Panc1 (cell line): ENCODE measurements around the gene FRY. TPM values are rescaled to one million over a fixed set of nuclear protein-coding genes. Genes with fewer than 3 reads are reported as not detected.

Experiments
- ATAC-seq: fragments of 200-7000 bp; cut with Tn5 transposase; 2 replicates; pipeline ENCODE4 v1.9.1; 2020; ENCODE audit warnings: mild to moderate bottlenecking, moderate library complexity
- BruUV-seq: library from RNA; stranded (reverse); fragments of 400-500 nt; replicated peaks from 2 replicates; lab custom pipeline; 2021; lab: Mats Ljungman, UMichigan
- CTCF ChIA-PET: fragments of 300-600 bp; sonication (Branson Sonifier 250); formaldehyde crosslinking; loops from one replicate; lab custom pipeline; 2022; ENCODE audit warnings: antibody characterized with exemption; lab: Charles Lee
- POLR2A ChIA-PET: fragments of 300-600 bp; sonication (Branson Sonifier 250); formaldehyde crosslinking; loops from one replicate; lab custom pipeline; 2022; ENCODE audit warnings: antibody characterized with exemption; lab: Charles Lee
- DNase-seq: peaks from one replicate; pipeline ENCODE4 v3.0.0-alpha.2; 2010; ENCODE audit warnings: low read depth, low spot score
- H3K27ac ChIP-seq: 2 replicates; pipeline ENCODE4 v1.5.1; 2011; ENCODE audit warnings: mild to moderate bottlenecking, low read length, inconsistent platforms
- H3K27me3 ChIP-seq: fragments of 200-500 bp; sonication (Bioruptor generic); 2 replicates; pipeline ENCODE4 v1.6.0; 2014; ENCODE audit warnings: low read length, inconsistent platforms; ENCODE audit not compliant: control insufficient read depth, insufficient read depth
- H3K36me3 ChIP-seq: fragments of 200-500 bp; sonication (Bioruptor generic); 2 replicates; pipeline ENCODE4 v1.5.1; 2014; ENCODE audit warnings: inconsistent platforms, mild to moderate bottlenecking, low read length, moderate library complexity; ENCODE audit not compliant: control insufficient read depth, insufficient read depth
- H3K4me1 ChIP-seq: 2 replicates; pipeline ENCODE4 v1.5.1; 2011; ENCODE audit warnings: inconsistent platforms, mild to moderate bottlenecking, low read length, moderate library complexity; ENCODE audit not compliant: control insufficient read depth, insufficient read depth
- H3K4me3 ChIP-seq, 2 experiments: 2 replicates each; pipeline ENCODE4 v1.5.1; 2011 to 2012; ENCODE audit warnings: low read depth in 2 of 2, low read length in 2 of 2, mild to moderate bottlenecking in 2 of 2, inconsistent platforms in 1 of 2, moderate library complexity in 1 of 2
- H3K9me3 ChIP-seq: fragments of 200-500 bp; sonication (Bioruptor generic); 2 replicates; pipeline ENCODE4 v1.5.1; 2014; ENCODE audit warnings: low read depth, mild to moderate bottlenecking, inconsistent platforms, low read length, moderate library complexity; ENCODE audit not compliant: control insufficient read depth, insufficient read depth
- CTCF ChIP-seq: fragments of 450-650 bp; IDR thresholded peaks from 2 replicates; pipeline ENCODE4 v1.5.1; 2017; ENCODE audit warnings: mild to moderate bottlenecking
- POLR2AphosphoS5 ChIP-seq: IDR thresholded peaks from 2 replicates; pipeline ENCODE4 v1.6.1; 2012; ENCODE audit warnings: mild to moderate bottlenecking, low read depth, low read length, moderate library complexity
- SIN3A ChIP-seq: IDR thresholded peaks from 2 replicates; pipeline ENCODE4 v1.6.1; 2012; ENCODE audit warnings: low read depth, mild to moderate bottlenecking, low read length, moderate library complexity, borderline replicate concordance; ENCODE audit not compliant: insufficient read depth
- TCF7L2 ChIP-seq: IDR thresholded peaks from 2 replicates; pipeline ENCODE4 v1.6.1; 2011; ENCODE audit warnings: mild to moderate bottlenecking, low read depth, low read length, inconsistent platforms
- in situ Hi-C: cut with HindIII; loops from 2 replicates; pipeline ENCODE4 v1.10.0; 2016; ENCODE audit warnings: low sequenced_read_pairs, low pct_unique_long_range_greater_than_20kb
- intact Hi-C: fragments of 100-400 bp; cut with micrococcal nuclease; formaldehyde crosslinking; loops from one replicate; pipeline ENCODE4 v1.10.0; 2022; ENCODE audit not compliant: unreplicated experiment
- total RNA-seq: library from RNA; stranded (reverse); gene quantifications from one replicate; pipeline ENCODE4 v1.2.1, GENCODE V29; 2021; ENCODE audit not compliant: unreplicated experiment
- TF ChIP-seq, protein P1 (sequence below), 2 experiments: IDR thresholded peaks; 2 replicates each; pipeline ENCODE4 v1.6.1; 2011 to 2012; ENCODE audit warnings: low read depth in 2 of 2, control low read depth in 1 of 2, low read length in 1 of 2, mild to moderate bottlenecking in 1 of 2, moderate library complexity in 1 of 2; ENCODE audit not compliant: insufficient read depth in 1 of 2

The FRY gene
- total RNA-seq, 1 experiment from 2014 or later = 0.18 TPM

DNA sequence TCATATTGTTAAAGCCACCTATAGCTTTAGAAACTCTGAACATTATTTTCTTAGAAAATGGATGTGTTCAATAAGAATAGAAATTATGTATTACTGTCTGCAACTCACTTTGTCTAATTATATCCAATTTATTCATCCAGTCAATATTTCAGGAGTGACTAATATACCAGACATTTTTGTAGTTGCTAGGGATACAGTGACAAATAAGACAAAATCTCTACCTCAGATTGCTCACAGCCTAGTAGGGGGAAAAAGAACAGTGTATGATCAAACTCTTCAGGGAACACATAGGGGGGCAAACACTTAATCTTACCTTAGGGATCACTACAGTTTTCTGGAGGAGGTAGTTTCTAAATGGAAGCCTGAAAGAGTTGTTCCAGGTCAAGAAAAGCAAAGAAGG is 292.3 kb downstream of the FRY start:
- Histone ChIP-seq H3K9me3 (no peaks in the 10 kb centered on the region), H3K36me3 (peaks cover 3% of the 10 kb centered on the region; the same call in 1 of the 2 replicates), H3K27me3 (no peaks in the 10 kb centered on the region), H3K27ac (no peak overlapping the region), H3K4me3 (no peak overlapping the region), H3K4me1 (no peaks in the 10 kb centered on the region)
- intact Hi-C loops (no loop called here), in situ Hi-C loops (no loop called here)
- ChIA-PET POLR2A (no interaction called here), CTCF (no interaction called here)
- no TSS peak for BruUV-seq
- DNase-seq (no peak), ATAC-seq (no peak)
- no peak for TF ChIP-seq TCF7L2
- TF ChIP-seq SIN3A = no peak
- TF ChIP-seq, protein P1, sequence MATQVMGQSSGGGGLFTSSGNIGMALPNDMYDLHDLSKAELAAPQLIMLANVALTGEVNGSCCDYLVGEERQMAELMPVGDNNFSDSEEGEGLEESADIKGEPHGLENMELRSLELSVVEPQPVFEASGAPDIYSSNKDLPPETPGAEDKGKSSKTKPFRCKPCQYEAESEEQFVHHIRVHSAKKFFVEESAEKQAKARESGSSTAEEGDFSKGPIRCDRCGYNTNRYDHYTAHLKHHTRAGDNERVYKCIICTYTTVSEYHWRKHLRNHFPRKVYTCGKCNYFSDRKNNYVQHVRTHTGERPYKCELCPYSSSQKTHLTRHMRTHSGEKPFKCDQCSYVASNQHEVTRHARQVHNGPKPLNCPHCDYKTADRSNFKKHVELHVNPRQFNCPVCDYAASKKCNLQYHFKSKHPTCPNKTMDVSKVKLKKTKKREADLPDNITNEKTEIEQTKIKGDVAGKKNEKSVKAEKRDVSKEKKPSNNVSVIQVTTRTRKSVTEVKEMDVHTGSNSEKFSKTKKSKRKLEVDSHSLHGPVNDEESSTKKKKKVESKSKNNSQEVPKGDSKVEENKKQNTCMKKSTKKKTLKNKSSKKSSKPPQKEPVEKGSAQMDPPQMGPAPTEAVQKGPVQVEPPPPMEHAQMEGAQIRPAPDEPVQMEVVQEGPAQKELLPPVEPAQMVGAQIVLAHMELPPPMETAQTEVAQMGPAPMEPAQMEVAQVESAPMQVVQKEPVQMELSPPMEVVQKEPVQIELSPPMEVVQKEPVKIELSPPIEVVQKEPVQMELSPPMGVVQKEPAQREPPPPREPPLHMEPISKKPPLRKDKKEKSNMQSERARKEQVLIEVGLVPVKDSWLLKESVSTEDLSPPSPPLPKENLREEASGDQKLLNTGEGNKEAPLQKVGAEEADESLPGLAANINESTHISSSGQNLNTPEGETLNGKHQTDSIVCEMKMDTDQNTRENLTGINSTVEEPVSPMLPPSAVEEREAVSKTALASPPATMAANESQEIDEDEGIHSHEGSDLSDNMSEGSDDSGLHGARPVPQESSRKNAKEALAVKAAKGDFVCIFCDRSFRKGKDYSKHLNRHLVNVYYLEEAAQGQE (IDR thresholded peaks at IDR 0.05; ENCODE audit: insufficient read depth in 1 of 2, low read depth in 2 of 2, low read length in 1 of 2) = no peak
- TF ChIP-seq POLR2AphosphoS5 = no peak
- no peak for TF ChIP-seq CTCF

DNA sequence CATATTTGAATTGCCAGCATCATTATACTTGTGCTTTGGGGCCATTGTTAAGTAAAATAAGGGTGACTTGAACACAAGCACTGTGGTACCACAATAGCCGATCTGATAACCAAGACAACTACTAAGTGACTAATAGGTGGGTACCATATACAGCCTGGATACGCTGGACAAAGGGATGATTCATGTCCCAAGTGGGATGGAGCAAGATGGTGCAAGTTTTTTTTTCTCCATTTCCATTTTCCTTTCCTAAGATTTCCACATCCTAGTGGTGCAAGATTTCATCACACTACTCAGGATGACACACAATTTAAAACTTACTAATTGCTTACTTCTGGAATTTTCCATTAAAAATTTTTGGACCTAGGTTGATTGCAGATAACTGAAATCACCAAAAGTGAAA is 298.9 kb downstream of the FRY start:
- ChIA-PET CTCF (no interaction called here), POLR2A (no interaction called here)
- intact Hi-C loops = no loop called here
- ATAC-seq (no peak), DNase-seq (no peak)
- H3K4me1 ChIP-seq = no peaks in the 10 kb centered on the region
- no peak overlapping the region for H3K27ac ChIP-seq
- TF ChIP-seq TCF7L2 (no peak), SIN3A (no peak), POLR2AphosphoS5 (no peak), CTCF (no peak)
- TF ChIP-seq, protein P1 (IDR thresholded peaks at IDR 0.05; ENCODE audit: insufficient read depth in 1 of 2, low read depth in 2 of 2, low read length in 1 of 2) = no peak
- in situ Hi-C loops = no loop called here
- H3K9me3 ChIP-seq = no peaks in the 10 kb centered on the region
- H3K36me3 ChIP-seq = peaks cover 2% of the 10 kb centered on the region; the same call in 1 of the 2 replicates
- H3K27me3 ChIP-seq = no peaks in the 10 kb centered on the region
- no TSS peak for BruUV-seq
- H3K4me3 ChIP-seq = no peak overlapping the region
